Osteocyte (in vitro differentiated cells): ENCODE measurements around the gene UGT3A2. TPM values are rescaled to one million over a fixed set of nuclear protein-coding genes. Genes with fewer than 3 reads are reported as not detected.
"Not testable (repeated sequence)": the region's sequence is repeated elsewhere in the genome, so short reads cannot be mapped to it uniquely, and the experiment has no call there.

Experiments
- DNase-seq: peaks from one replicate; pipeline ENCODE4 v3.0.0; 2021; ENCODE audit warnings: mixed read lengths; ENCODE audit not compliant: unreplicated experiment; ENCODE audit errors: extremely low spot score
- H3K27ac Mint-ChIP-seq: one replicate; pipeline ENCODE4 v1.8.0; 2021; ENCODE audit warnings: mild to moderate bottlenecking, mixed read lengths; ENCODE audit not compliant: unreplicated experiment
- H3K27me3 Mint-ChIP-seq: one replicate; pipeline ENCODE4 v1.8.0; 2021; ENCODE audit warnings: mixed read lengths; ENCODE audit not compliant: unreplicated experiment
- H3K36me3 Mint-ChIP-seq: one replicate; pipeline ENCODE4 v1.8.0; 2021; ENCODE audit warnings: mixed read lengths; ENCODE audit not compliant: unreplicated experiment
- H3K4me1 Mint-ChIP-seq: one replicate; pipeline ENCODE4 v1.8.0; 2021; ENCODE audit warnings: mixed read lengths; ENCODE audit not compliant: unreplicated experiment
- H3K4me3 Mint-ChIP-seq: one replicate; pipeline ENCODE4 v1.8.0; 2021; ENCODE audit warnings: mild to moderate bottlenecking, moderate library complexity, mixed read lengths; ENCODE audit not compliant: unreplicated experiment
- H3K9me3 Mint-ChIP-seq: one replicate; pipeline ENCODE4 v1.8.0; 2021; ENCODE audit warnings: mixed read lengths; ENCODE audit not compliant: unreplicated experiment
- CTCF ChIP-seq: fragments of 200-600 bp; sonication (generic); IDR thresholded peaks from 2 replicates; pipeline ENCODE4 v1.5.0; 2021; ENCODE audit warnings: antibody characterized with exemption, mild to moderate bottlenecking, moderate library complexity
- total RNA-seq: library from RNA; stranded (reverse); gene quantifications from 2 replicates; pipeline ENCODE4 v1.2.1, GENCODE V29; 2021

UGT3A2 gene
- total RNA-seq, 1 donor from 2014 or later: not detected

- H3K27me3 Mint-ChIP-seq: peaks cover 3% of the 10 kb centered on the region
- no peak for TF ChIP-seq CTCF
- no peaks in the 10 kb centered on the region for H3K4me1 Mint-ChIP-seq
- no peak overlapping the region for H3K4me3 Mint-ChIP-seq
- H3K9me3 Mint-ChIP-seq: no peaks in the 10 kb centered on the region
- no peaks in the 10 kb centered on the region for H3K36me3 Mint-ChIP-seq
- no peak for DNase-seq
- H3K27ac Mint-ChIP-seq: no peak overlapping the region
Observed at GRCh38 chr5:36026706-36027465, 39.8 kb downstream of the UGT3A2 start.

- DNase-seq, H3K27me3 Mint-ChIP-seq, H3K27ac Mint-ChIP-seq, H3K36me3 Mint-ChIP-seq, H3K4me1 Mint-ChIP-seq, H3K9me3 Mint-ChIP-seq, H3K4me3 Mint-ChIP-seq: not testable (repeated sequence)
Observed at GRCh38 chr5:36022246-36022645, 44.4 kb downstream of the UGT3A2 start.

- not testable (repeated sequence) for H3K27me3 Mint-ChIP-seq, H3K36me3 Mint-ChIP-seq, DNase-seq, H3K4me3 Mint-ChIP-seq, H3K27ac Mint-ChIP-seq, H3K4me1 Mint-ChIP-seq
- H3K9me3 Mint-ChIP-seq: peaks cover 11% of the 10 kb centered on the region
Observed at GRCh38 chr5:36019584-36019983, 47.1 kb downstream of the UGT3A2 start.

GRCh38 chr5:36017622-36018021 is 49.1 kb downstream of the UGT3A2 start:
- TF ChIP-seq CTCF: no peak
- Mint-ChIP-seq H3K27ac (no peak overlapping the region), H3K4me3 (no peak overlapping the region), H3K4me1 (no peaks in the 10 kb centered on the region), H3K36me3 (no peaks in the 10 kb centered on the region), H3K9me3 (peaks cover 16% of the 10 kb centered on the region), H3K27me3 (no peaks in the 10 kb centered on the region)
- no peak for DNase-seq

GRCh38 chr5:36017004-36017403 is 49.7 kb downstream of the UGT3A2 start:
- Mint-ChIP-seq H3K36me3 (no peaks in the 10 kb centered on the region), H3K4me3 (no peak overlapping the region), H3K27me3 (no peaks in the 10 kb centered on the region), H3K9me3 (peaks cover 18% of the 10 kb centered on the region), H3K4me1 (no peaks in the 10 kb centered on the region), H3K27ac (no peak overlapping the region)
- no peak for DNase-seq
- TF ChIP-seq CTCF: no peak

GRCh38 chr5:36013182-36013581 is 53.5 kb downstream of the UGT3A2 start:
- no peak for TF ChIP-seq CTCF

More at GRCh38 chr5:36013182-36013581, 53.5 kb downstream of the UGT3A2 start:
- H3K27me3 Mint-ChIP-seq: no peaks in the 10 kb centered on the region
- H3K27ac Mint-ChIP-seq: no peak overlapping the region
- DNase-seq: no peak
- no peaks in the 10 kb centered on the region for H3K4me1 Mint-ChIP-seq
- peaks cover 18% of the 10 kb centered on the region for H3K9me3 Mint-ChIP-seq
- no peak overlapping the region for H3K4me3 Mint-ChIP-seq
- no peaks in the 10 kb centered on the region for H3K36me3 Mint-ChIP-seq
